Ovary (tissue), 9 donors: Measurements from ENCODE around the gene CDK5RAP3. TPM values are rescaled to one million over a fixed set of nuclear protein-coding genes. Genes with fewer than 3 reads are reported as not detected.
A peak's percentile ranks its signal among the peaks of the same experiment; 100 is the strongest.

ENCODE experiments used
- DNase-seq, 5 donors: peaks; one replicate each; pipeline ENCODE4 v3.0.0-alpha.2; 2019 to 2020
- H3K27ac ChIP-seq, 2 donors: fragments of 200-600 bp; one replicate each; pipeline versions ENCODE4 v1.5.1 to v1.8.0; 2019 to 2022
- H3K27me3 ChIP-seq: fragments of 200-600 bp; one replicate; pipeline ENCODE4 v1.8.0; 2022
- H3K36me3 ChIP-seq: fragments of 200-600 bp; sonication (generic); one replicate; pipeline ENCODE4 v1.5.1; 2019
- H3K4me1 ChIP-seq: one replicate; pipeline ENCODE4 v1.8.1; 2013; ENCODE audit warnings: mild to moderate bottlenecking, moderate library complexity; ENCODE audit not compliant: insufficient read depth
- H3K4me3 ChIP-seq: fragments of 200-600 bp; sonication (generic); one replicate; pipeline ENCODE4 v1.5.1; 2017
- H3K9me3 ChIP-seq, 2 donors: fragments of 200-600 bp in 1 of 2; sonication (generic) in 1 of 2; one replicate each; pipeline versions ENCODE4 v1.5.1 to v1.8.1; 2013 to 2019; ENCODE audit warnings: mild to moderate bottlenecking in 1 of 2, moderate library complexity in 1 of 2
- CTCF ChIP-seq, 3 donors: fragments of 450-650 bp in 2 of 3; fragments of 200-600 bp in 1 of 3; IDR thresholded peaks; one replicate each; pipeline versions ENCODE4 v1.5.1 to v1.8.0; 2016 to 2022; ENCODE audit warnings: antibody characterized with exemption in 3 of 3, mild to moderate bottlenecking in 1 of 3
- EP300 ChIP-seq: sonication (generic); formaldehyde crosslinking; IDR thresholded peaks from one replicate; pipeline ENCODE4 v1.6.1; 2017; ENCODE audit warnings: antibody characterized with exemption
- POLR2A ChIP-seq: fragments of 450-650 bp; IDR thresholded peaks from one replicate; pipeline ENCODE4 v1.6.1; 2017; ENCODE audit warnings: antibody characterized with exemption, mild to moderate bottlenecking, moderate library complexity
- WGBS, 3 donors: extraction: QIAGEN DNeasy Blood & Tissue Kit in 1 of 3; methylation state at CpG; one replicate each; pipeline versions ENCODE4 v1.1.5 to v1.1.7; 2013 to 2017; 5-methylcytosine and 5-hydroxymethylcytosine counted together
- intact Hi-C, 4 donors: fragments of 100-400 bp; cut with DNase I; formaldehyde crosslinking; loops; one replicate each; pipeline versions ENCODE4 v1.11.0 to v1.15.1; 2022 to 2023
- polyA plus RNA-seq, 2 donors: library from polyadenylated mRNA; stranded (reverse); fragments of 200-250 nt in 1 of 2; fragments of 350-450 nt in 1 of 2; fragmentation: Illumina TruSeq in 1 of 2; extraction: RNeasy Lipid Tissue Mini Kit (QIAGEN cat#74804) in 1 of 2; gene quantifications; one replicate each; pipeline ENCODE4 v1.2.3, GENCODE V29; 2013 to 2014
- total RNA-seq, 7 donors: library from RNA; depleted of rRNA in 2 of 7; stranded (reverse); fragments of >200 nt in 2 of 7; fragmentation: NEBNext Ultra II Directional in 3 of 7; extraction: Animal tissue kit (Norgen Biotek cat#: 25700) in 3 of 7; gene quantifications; one replicate each; pipeline versions ENCODE4 v1.1.0 to v1.2.4, GENCODE V29; 2016 to 2023
- donor health status: DM: no; HTN: no; CAD: no; lungs with moderate emphysema.
- donor health status: DM: no; HTN: no; CAD: no.
- donor health status: Bipolar disorder and iron deficiency.
- donor health status: DM: yes; HTN: yes; CAD: no.
- donor health status: DM: no; HTN: no; CAD: no.
- donor health status: DM: yes; HTN: yes; CAD: no.

Gene CDK5RAP3
- total and polyA plus RNA-seq, 9 donors = 125 to 197 (median 144) TPM

- H3K9me3 ChIP-seq = no peaks in the 10 kb centered on the region
- intact Hi-C loops = loop anchor here in 2 of 4 donors (10.0 kb wide), 1 partner anchor 593 kb away; the partner anchor contains the start of genes HOXB7 (in 2 of the 2) and HOXB8 (in 2 of the 2)
- H3K36me3 ChIP-seq = no peaks in the 10 kb centered on the region
- H3K4me1 ChIP-seq = peaks cover 13% of the 10 kb centered on the region
- TF ChIP-seq CTCF (IDR thresholded peaks at IDR 0.05) = no peak
- no peak for TF ChIP-seq POLR2A
- no peak for TF ChIP-seq EP300
- 58 to 66% (median 65%) methylated on average over 5 of the region's 5 CpGs for WGBS, 3 donors
- H3K27ac ChIP-seq = no peak overlapping the region
- H3K27me3 ChIP-seq = no peaks in the 10 kb centered on the region
- DNase-seq = no peak
- H3K4me3 ChIP-seq = no peak overlapping the region
These were observed 51.0 kb downstream of the CDK5RAP3 start for GRCh38 chr17:48021934-48022333.

- Histone ChIP-seq H3K27me3 (no peaks in the 10 kb centered on the region), H3K36me3 (no peaks in the 10 kb centered on the region), H3K4me1 (peaks cover 13% of the 10 kb centered on the region), H3K9me3 (no peaks in the 10 kb centered on the region), H3K4me3 (no peak overlapping the region), H3K27ac (no peak overlapping the region)
- intact Hi-C loops = loop anchor here in 2 of 4 donors (10.0 kb wide), 1 partner anchor 592 kb away; the partner anchor contains the start of genes HOXB7 (in 2 of the 2) and HOXB8 (in 2 of the 2)
- TF ChIP-seq CTCF (IDR thresholded peaks at IDR 0.05) = no peak
- TF ChIP-seq EP300 = no peak
- no peak for TF ChIP-seq POLR2A
- no peak for DNase-seq
- 51 to 60% (median 57%) methylated on average over 6 of the region's 6 CpGs for whole genome bisulfite sequencing, 3 donors
These were observed 52.0 kb downstream of the CDK5RAP3 start for GRCh38 chr17:48022901-48023300.

- Histone ChIP-seq H3K27me3 (no peaks in the 10 kb centered on the region), H3K9me3 (no peaks in the 10 kb centered on the region), H3K4me1 (peaks cover 13% of the 10 kb centered on the region), H3K27ac (no peak overlapping the region), H3K4me3 (peak overlapping the region; percentile 35), H3K36me3 (no peaks in the 10 kb centered on the region)
- intact Hi-C loops = loop anchor here in 3 of 4 donors (2.0 to 10.0 kb wide), 2 partner anchors 107 to 591 kb away; partner anchors contain the start of genes HOXB7 (in 2 of the 3) and HOXB8 (in 2 of the 3)
- peak; percentile 42 to 80 (median 72) for DNase-seq
- 2 to 4% (median 2%) methylated on average over 44 to 54 of the region's 54 CpGs for WGBS, 3 donors
- TF ChIP-seq EP300 (no peak), CTCF (IDR thresholded peaks at IDR 0.05) (peak in 1 of 3 donors; percentile 25)
These were observed 52.7 kb downstream of the CDK5RAP3 start for GRCh38 chr17:48023400-48024148.

GRCh38 chr17:48024149-48025039, 53.5 kb downstream of the CDK5RAP3 start:
- intact Hi-C loops = loop anchor here in 3 of 4 donors (2.0 to 10.0 kb wide), 3 partner anchors 103 to 590 kb away; partner anchors contain the start of genes HOXB7 (in 2 of the 3) and HOXB8 (in 2 of the 3)
- H3K9me3 ChIP-seq = no peaks in the 10 kb centered on the region
- peaks cover 13% of the 10 kb centered on the region for H3K4me1 ChIP-seq
- TF ChIP-seq POLR2A = no peak
- TF ChIP-seq EP300 = no peak
- no peak for TF ChIP-seq CTCF (IDR thresholded peaks at IDR 0.05)
- no peak overlapping the region for H3K27ac ChIP-seq
- no peaks in the 10 kb centered on the region for H3K27me3 ChIP-seq
- no peaks in the 10 kb centered on the region for H3K36me3 ChIP-seq
- peak in 4 of 5 donors; percentile 37 to 56 (median 50) for DNase-seq
- WGBS, 3 donors = 2% methylated on average over 54 of the region's 54 CpGs
- peak overlapping the region; percentile 35 for H3K4me3 ChIP-seq
